ENCODE results near the gene TRIM40. TPM values are rescaled to one million over a fixed set of nuclear protein-coding genes. Genes with fewer than 3 reads are reported as not detected.
"Not testable (repeated sequence)": the region's sequence is repeated elsewhere in the genome, so short reads cannot be mapped to it uniquely, and the experiment has no call there.

TRIM40 gene
- total RNA-seq, 1 donor from 2014 or later = not detected

GRCh38 chr6:30163090-30163917 is 27.4 kb downstream of the TRIM40 start, which contains the start of gene TRIM15:
TRIM15 (plus strand) TSS chr6:30163546; CDS start chr6:30163685, 139 bp downstream.
- intact Hi-C loops (cut with micrococcal nuclease) = no loop called here

GRCh38 chr6:30163918-30164654 is 28.1 kb downstream of the TRIM40 start:
- intact Hi-C loops (cut with micrococcal nuclease) = no loop called here

- intact Hi-C loops (cut with micrococcal nuclease) = no loop called here
Measured at GRCh38 chr6:30164714-30165113, 28.8 kb downstream of the TRIM40 start.

- intact Hi-C loops (cut with micrococcal nuclease) = not testable (repeated sequence)
Measured at GRCh38 chr6:30165238-30165637, 29.3 kb downstream of the TRIM40 start.

- intact Hi-C loops (cut with micrococcal nuclease) = no loop called here
Measured at GRCh38 chr6:30167101-30167500, 31.2 kb downstream of the TRIM40 start.

GRCh38 chr6:30168741-30169140 is 32.8 kb downstream of the TRIM40 start:
- intact Hi-C loops (cut with micrococcal nuclease) = no loop called here

- intact Hi-C loops (cut with micrococcal nuclease) = loop anchor here (1.0 kb wide), 2 partner anchors 67 to 322 kb away; no protein-coding TSS in a partner anchor
Measured at GRCh38 chr6:30169658-30170614, 34.0 kb downstream of the TRIM40 start.

GRCh38 chr6:30171677-30172471 is 35.9 kb downstream of the TRIM40 start:
- intact Hi-C loops (cut with micrococcal nuclease) = no loop called here

- intact Hi-C loops (cut with micrococcal nuclease) = no loop called here
Measured at GRCh38 chr6:30172681-30173080, 36.7 kb downstream of the TRIM40 start.

GRCh38 chr6:30175765-30176164 is 39.8 kb downstream of the TRIM40 start:
- intact Hi-C loops (cut with micrococcal nuclease) = no loop called here

GRCh38 chr6:30178837-30179236 is 42.9 kb downstream of the TRIM40 start:
- intact Hi-C loops (cut with micrococcal nuclease) = no loop called here

GRCh38 chr6:30180145-30180544 is 44.2 kb downstream of the TRIM40 start:
- intact Hi-C loops (cut with micrococcal nuclease) = no loop called here

GRCh38 chr6:30184417-30185031 is 48.6 kb downstream of the TRIM40 start:
- intact Hi-C loops (cut with micrococcal nuclease) = no loop called here

GRCh38 chr6:30185846-30186484 is 50.0 kb downstream of the TRIM40 start:
- intact Hi-C loops (cut with micrococcal nuclease) = no loop called here

GRCh38 chr6:30188541-30188940 is 52.6 kb downstream of the TRIM40 start:
- intact Hi-C loops (cut with micrococcal nuclease) = no loop called here

GRCh38 chr6:30192076-30192475 is 56.1 kb downstream of the TRIM40 start:
- intact Hi-C loops (cut with micrococcal nuclease) = no loop called here

- intact Hi-C loops (cut with micrococcal nuclease) = no loop called here
Measured at GRCh38 chr6:30194797-30195690, 59.1 kb downstream of the TRIM40 start.

- intact Hi-C loops (cut with micrococcal nuclease) = no loop called here
Measured at GRCh38 chr6:30195951-30196350, 60.0 kb downstream of the TRIM40 start.
